Astrocyte of the cerebellum (primary cell): ENCODE measurements around the gene OPCML.

ENCODE experiments used
- DNase-seq: peaks from one replicate; pipeline ENCODE4 v3.0.0-alpha.2; 2011; ENCODE audit warnings: low read depth
- H3K4me3 ChIP-seq: 2 replicates; pipeline ENCODE4 v1.5.1; 2011; ENCODE audit warnings: mild to moderate bottlenecking, low read depth, low read length, moderate library complexity
- CTCF ChIP-seq: IDR thresholded peaks from 2 replicates; pipeline ENCODE4 v1.5.1; 2012; ENCODE audit warnings: low read length, low read depth, moderate library complexity, mild to moderate bottlenecking; ENCODE audit errors: missing control alignments
- in situ Hi-C: cut with HindIII; loops from 2 replicates; pipeline ENCODE4 v1.10.0; 2017; ENCODE audit warnings: low sequenced_read_pairs

Gene OPCML

GRCh38 chr11:132559331-132560036 lies 972.8 kb downstream of the OPCML start:
- DNase-seq: no peak
- TF ChIP-seq CTCF: no peak
- H3K4me3 ChIP-seq: no peak overlapping the region
- in situ Hi-C loops: no loop called here

GRCh38 chr11:132556316-132556715 lies 976.0 kb downstream of the OPCML start:
- in situ Hi-C loops: no loop called here
- no peak for TF ChIP-seq CTCF
- DNase-seq: no peak
- no peak overlapping the region for H3K4me3 ChIP-seq

GRCh38 chr11:132555617-132556016 lies 976.7 kb downstream of the OPCML start:
- H3K4me3 ChIP-seq: no peak overlapping the region
- DNase-seq: no peak
- no peak for TF ChIP-seq CTCF
- in situ Hi-C loops: no loop called here

- in situ Hi-C loops: no loop called here
- no peak for TF ChIP-seq CTCF
- no peak overlapping the region for H3K4me3 ChIP-seq
- DNase-seq: no peak
These were observed 981.3 kb downstream of the OPCML start for GRCh38 chr11:132551016-132551415.

- DNase-seq: no peak
- H3K4me3 ChIP-seq: no peak overlapping the region
- in situ Hi-C loops: no loop called here
- TF ChIP-seq CTCF: no peak
These were observed 982.7 kb downstream of the OPCML start for GRCh38 chr11:132549561-132549960.

GRCh38 chr11:132549001-132549400 lies 983.3 kb downstream of the OPCML start:
- no peak for TF ChIP-seq CTCF
- in situ Hi-C loops: no loop called here
- DNase-seq: no peak

More at GRCh38 chr11:132549001-132549400, 983.3 kb downstream of the OPCML start:
- no peak overlapping the region for H3K4me3 ChIP-seq
